K562 (cell line): ENCODE measurements around the gene MEF2C. TPM values are rescaled to one million over a fixed set of nuclear protein-coding genes. Genes with fewer than 3 reads are reported as not detected.

Source experiments
- ATAC-seq: fragments of 200-7000 bp; cut with Tn5 transposase; 3 replicates; pipeline ENCODE4 v1.9.1; 2020; ENCODE audit warnings: moderate library complexity
- BruUV-seq: library from RNA; stranded (reverse); fragments of 400-500 nt; replicated peaks from 2 replicates; lab custom pipeline; 2021; lab: Mats Ljungman, UMichigan
- CTCF ChIA-PET: fragments of 300-600 bp; formaldehyde crosslinking; extraction: SDS; loops from one replicate; lab custom pipeline; 2021; ENCODE audit warnings: low intra/inter-chr PET ratio; lab: Yijun Ruan, JAX
- POLR2A ChIA-PET: fragments of 300-600, 350-650 bp; sonication (Branson Sonifier 250); formaldehyde crosslinking; extraction: SDS; loops from one replicate; lab custom pipeline; 2021; ENCODE audit warnings: antibody characterized with exemption, inconsistent platforms; lab: Yijun Ruan, JAX
- DNase-seq, 4 experiments: peaks; one replicate each; pipeline versions ENCODE4 v3.0.0 to v3.0.0-alpha.2; 2011 to 2018; ENCODE audit warnings: low spot score in 3 of 4, mixed read lengths in 3 of 4; ENCODE audit errors: extremely low read depth in 1 of 4
- FAIRE-seq: peaks from 2 replicates; lab custom pipeline; 2011; peaks lifted over from hg19 to GRCh38; lab: Jason Lieb, UNC
- H2AFZ ChIP-seq: 2 replicates; pipeline ENCODE4 v1.6.0; 2011; ENCODE audit warnings: low read depth, low read length, control low read depth, inconsistent platforms
- H3K27ac ChIP-seq: fragments of 200-600 bp; 3 replicates; pipeline ENCODE4 v1.8.0; 2011; ENCODE audit warnings: low read depth, mild to moderate bottlenecking, control low read depth, inconsistent platforms, low read length, moderate library complexity, mixed read lengths; ENCODE audit errors: extremely low read depth
- H3K27me3 ChIP-seq, 2 experiments: fragments of 300-600 bp in 1 of 2; 2 replicates in 1 of 2; 3 replicates in 1 of 2; pipeline versions ENCODE4 v1.6.0 to v1.8.0; 2011; ENCODE audit warnings: inconsistent platforms in 2 of 2, low read length in 2 of 2, mild to moderate bottlenecking in 1 of 2, mixed read lengths in 1 of 2, moderate library complexity in 1 of 2; ENCODE audit not compliant: control insufficient read depth in 2 of 2, insufficient read depth in 2 of 2
- H3K36me3 ChIP-seq: fragments of 300-600 bp; 3 replicates; pipeline ENCODE4 v1.8.0; 2011; ENCODE audit warnings: mild to moderate bottlenecking, low read length, inconsistent platforms; ENCODE audit not compliant: control insufficient read depth, insufficient read depth
- H3K4me1 ChIP-seq, 2 experiments: fragments of 200-600 bp in 1 of 2; replicated peaks in 1 of 2; 2 replicates in 1 of 2; 3 replicates in 1 of 2; pipeline versions ENCODE4 v1.5.1 to v1.8.0; 2011; ENCODE audit warnings: inconsistent platforms in 2 of 2, low read length in 2 of 2, mild to moderate bottlenecking in 1 of 2, mixed read lengths in 1 of 2, moderate library complexity in 1 of 2; ENCODE audit not compliant: control insufficient read depth in 2 of 2, insufficient read depth in 2 of 2
- H3K4me2 ChIP-seq: 2 replicates; pipeline ENCODE4 v1.6.1; 2011; ENCODE audit warnings: low read length, control low read depth, inconsistent platforms, mixed read lengths; ENCODE audit not compliant: insufficient read depth
- H3K4me3 ChIP-seq: fragments of 200-600 bp; sonication (generic), shearing (Covaris generic); 2 replicates; pipeline ENCODE4 v1.5.1; 2016; ENCODE audit warnings: control low read depth, inconsistent platforms
- H3K79me2 ChIP-seq: fragments of 200-600 bp; 3 replicates; pipeline ENCODE4 v1.8.0; 2011; ENCODE audit warnings: low read length, inconsistent platforms; ENCODE audit not compliant: control insufficient read depth, insufficient read depth
- H3K9ac ChIP-seq, 2 experiments: 2 replicates each; pipeline versions ENCODE4 v1.6.0 to v1.6.1; 2011; ENCODE audit warnings: low read depth in 2 of 2, low read length in 2 of 2, control low read depth in 1 of 2, inconsistent platforms in 1 of 2, mild to moderate bottlenecking in 1 of 2, mixed read lengths in 1 of 2; ENCODE audit not compliant: insufficient read depth in 1 of 2
- H3K9me1 ChIP-seq: one replicate; pipeline ENCODE4 v1.6.0; 2011; ENCODE audit warnings: inconsistent platforms, mild to moderate bottlenecking, low read length, moderate library complexity; ENCODE audit not compliant: control insufficient read depth, insufficient read depth
- H3K9me3 ChIP-seq: replicated peaks from 2 replicates; pipeline ENCODE4 v1.5.1; 2011; ENCODE audit warnings: low read depth, low read length, inconsistent platforms; ENCODE audit not compliant: control insufficient read depth, insufficient read depth
- H4K20me1 ChIP-seq: replicated peaks from 2 replicates; pipeline ENCODE4 v1.6.1; 2011; ENCODE audit warnings: low read length, inconsistent platforms, mixed read lengths; ENCODE audit not compliant: control insufficient read depth, insufficient read depth
- C11orf30 ChIP-seq: fragments of 450-650 bp; IDR thresholded peaks from 2 replicates; pipeline ENCODE4 v1.6.1; 2016; ENCODE audit warnings: low read depth, mild to moderate bottlenecking
- CCAR2 ChIP-seq: fragments of 200-400 bp; formaldehyde crosslinking; IDR thresholded peaks from 2 replicates; pipeline ENCODE4 v1.6.1; 2017; ENCODE audit warnings: mild to moderate bottlenecking, low read depth, low read length
- CHD2 ChIP-seq: IDR thresholded peaks from 2 replicates; pipeline ENCODE4 v1.6.1; 2011; ENCODE audit warnings: low read depth, low read length
- RBM14 ChIP-seq: fragments of 200-400 bp; formaldehyde crosslinking; IDR thresholded peaks from 2 replicates; pipeline ENCODE4 v1.6.1; 2018; ENCODE audit warnings: low read depth, mild to moderate bottlenecking, low read length, moderate library complexity, borderline replicate concordance; ENCODE audit not compliant: insufficient read depth
- ZNF134 ChIP-seq: fragments of 250-450 bp; sonication (Bioruptor Pico); conservative IDR thresholded peaks from 2 replicates; pipeline ENCODE4 v1.4.0; 2020
- WGBS: fragments of 100-300 bp; shearing (Covaris generic); methylation state at CpG from one replicate; pipeline ENCODE4 v1.1.6; 2016; ENCODE audit warnings: low coverage, mixed read lengths; ENCODE audit not compliant: insufficient coverage; ENCODE audit errors: missing lambda C conversion rate; 5-methylcytosine and 5-hydroxymethylcytosine counted together
- in situ Hi-C: fragments of 300-500 bp; cut with MboI; formaldehyde crosslinking; loops from 4 replicates; pipeline ENCODE4 v1.15.0; 2018; ENCODE audit warnings: inconsistent platforms, mixed read lengths
- intact Hi-C: fragments of 100-400 bp; cut with micrococcal nuclease; formaldehyde crosslinking; loops from 2 replicates; pipeline ENCODE4 v1.14.2; 2022
- polyA plus RNA-seq, 8 experiments: library from polyadenylated mRNA; depleted of rRNA in 4 of 8; stranded (reverse) in 5 of 8; unstranded in 3 of 8; fragments of >200 nt; fragmentation: Nextera tagmentation in 2 of 8; fragmentation: Illumina TruSeq in 1 of 8; extraction: Ambion mirVana in 2 of 8; extraction: Trizol in 1 of 8; gene quantifications; 2 replicates each; pipeline versions ENCODE4 v1.2.1 to v1.2.3, GENCODE V29; 2011 to 2014; ENCODE audit warnings: inconsistent platforms in 1 of 8, missing spikeins in 1 of 8
- total RNA-seq, 7 experiments: library from RNA; depleted of rRNA in 6 of 7; stranded (reverse); fragments of >200 nt in 6 of 7; fragmentation: Illumina TruSeq in 2 of 7; extraction: Trizol in 2 of 7; gene quantifications; 2 replicates each; pipeline versions ENCODE4 v1.2.1 to v1.2.3, GENCODE V29; 2011 to 2021; ENCODE audit warnings: low replicate concordance in 1 of 7
- TF ChIP-seq, protein P1 (sequence below): IDR thresholded peaks from 2 replicates; pipeline ENCODE4 v1.6.1; 2016; ENCODE audit warnings: missing genetic modification characterization, missing compliant biosample characterization
- TF ChIP-seq, protein P2 (sequence below): fragments of 250-450 bp; sonication (Bioruptor Pico); IDR thresholded peaks from 2 replicates; pipeline ENCODE4 v1.4.0; 2020; ENCODE audit warnings: mild to moderate bottlenecking, moderate library complexity
- TF ChIP-seq, protein P3 (sequence below): IDR thresholded peaks from 2 replicates; pipeline ENCODE4 v1.6.1; 2014; ENCODE audit warnings: antibody characterized with exemption

The MEF2C gene
- total and polyA plus RNA-seq, 9 of the 15 experiments (the other 6 are each of a cell fraction or from before 2014, with no cell fraction given): 25.1 to 67.8 (median 58.3) TPM

DNA sequence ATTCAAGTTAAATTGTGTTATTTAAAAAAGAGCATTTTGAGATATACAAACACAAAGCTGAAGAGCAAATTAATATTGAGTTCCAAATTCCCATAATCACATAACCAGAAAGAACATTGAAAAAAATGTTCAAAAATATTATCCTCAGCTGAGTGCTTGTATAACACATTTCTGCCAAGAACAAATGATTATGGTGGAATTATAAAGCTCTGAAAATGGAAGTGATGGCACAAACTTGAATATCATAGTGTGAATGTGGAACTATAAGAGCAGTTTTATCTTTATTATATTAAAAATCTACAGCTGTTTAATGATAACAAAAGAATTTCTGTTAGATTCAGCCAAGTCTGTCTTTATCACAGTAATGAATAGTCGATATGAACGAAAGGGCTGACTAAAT, 117.8 kb downstream of the MEF2C start:
- Histone ChIP-seq H3K9ac (no peak overlapping the region), H3K79me2 (0 out of 3 replicates have a peak, but pooled peaks cover 3% of the 10 kb centered on the region), H3K27me3 (no peaks in the 10 kb centered on the region), H3K4me3 (no peak overlapping the region), H3K9me3 (no peaks in the 10 kb centered on the region), H4K20me1 (no peaks in the 10 kb centered on the region), H3K36me3 (peaks cover 16% of the 10 kb centered on the region), H3K9me1 (no peaks in the 10 kb centered on the region), H3K4me2 (no peak overlapping the region), H3K27ac (no peak overlapping the region), H3K4me1 (no peaks in the 10 kb centered on the region), H2AFZ (no peak overlapping the region)
- CTCF ChIA-PET: no interaction called here
- ATAC-seq (no peak), FAIRE-seq (no peak), DNase-seq (no peak)
- WGBS: 87% methylated on average over 2 of the region's 2 CpGs
- no peak for TF ChIP-seq C11orf30
- no peak for TF ChIP-seq ZNF134
- TF ChIP-seq, protein P1, sequence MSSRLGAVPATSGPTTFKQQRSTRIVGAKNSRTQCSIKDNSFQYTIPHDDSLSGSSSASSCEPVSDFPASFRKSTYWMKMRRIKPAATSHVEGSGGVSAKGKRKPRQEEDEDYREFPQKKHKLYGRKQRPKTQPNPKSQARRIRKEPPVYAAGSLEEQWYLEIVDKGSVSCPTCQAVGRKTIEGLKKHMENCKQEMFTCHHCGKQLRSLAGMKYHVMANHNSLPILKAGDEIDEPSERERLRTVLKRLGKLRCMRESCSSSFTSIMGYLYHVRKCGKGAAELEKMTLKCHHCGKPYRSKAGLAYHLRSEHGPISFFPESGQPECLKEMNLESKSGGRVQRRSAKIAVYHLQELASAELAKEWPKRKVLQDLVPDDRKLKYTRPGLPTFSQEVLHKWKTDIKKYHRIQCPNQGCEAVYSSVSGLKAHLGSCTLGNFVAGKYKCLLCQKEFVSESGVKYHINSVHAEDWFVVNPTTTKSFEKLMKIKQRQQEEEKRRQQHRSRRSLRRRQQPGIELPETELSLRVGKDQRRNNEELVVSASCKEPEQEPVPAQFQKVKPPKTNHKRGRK (tag): no peak
- TF ChIP-seq, protein P2, sequence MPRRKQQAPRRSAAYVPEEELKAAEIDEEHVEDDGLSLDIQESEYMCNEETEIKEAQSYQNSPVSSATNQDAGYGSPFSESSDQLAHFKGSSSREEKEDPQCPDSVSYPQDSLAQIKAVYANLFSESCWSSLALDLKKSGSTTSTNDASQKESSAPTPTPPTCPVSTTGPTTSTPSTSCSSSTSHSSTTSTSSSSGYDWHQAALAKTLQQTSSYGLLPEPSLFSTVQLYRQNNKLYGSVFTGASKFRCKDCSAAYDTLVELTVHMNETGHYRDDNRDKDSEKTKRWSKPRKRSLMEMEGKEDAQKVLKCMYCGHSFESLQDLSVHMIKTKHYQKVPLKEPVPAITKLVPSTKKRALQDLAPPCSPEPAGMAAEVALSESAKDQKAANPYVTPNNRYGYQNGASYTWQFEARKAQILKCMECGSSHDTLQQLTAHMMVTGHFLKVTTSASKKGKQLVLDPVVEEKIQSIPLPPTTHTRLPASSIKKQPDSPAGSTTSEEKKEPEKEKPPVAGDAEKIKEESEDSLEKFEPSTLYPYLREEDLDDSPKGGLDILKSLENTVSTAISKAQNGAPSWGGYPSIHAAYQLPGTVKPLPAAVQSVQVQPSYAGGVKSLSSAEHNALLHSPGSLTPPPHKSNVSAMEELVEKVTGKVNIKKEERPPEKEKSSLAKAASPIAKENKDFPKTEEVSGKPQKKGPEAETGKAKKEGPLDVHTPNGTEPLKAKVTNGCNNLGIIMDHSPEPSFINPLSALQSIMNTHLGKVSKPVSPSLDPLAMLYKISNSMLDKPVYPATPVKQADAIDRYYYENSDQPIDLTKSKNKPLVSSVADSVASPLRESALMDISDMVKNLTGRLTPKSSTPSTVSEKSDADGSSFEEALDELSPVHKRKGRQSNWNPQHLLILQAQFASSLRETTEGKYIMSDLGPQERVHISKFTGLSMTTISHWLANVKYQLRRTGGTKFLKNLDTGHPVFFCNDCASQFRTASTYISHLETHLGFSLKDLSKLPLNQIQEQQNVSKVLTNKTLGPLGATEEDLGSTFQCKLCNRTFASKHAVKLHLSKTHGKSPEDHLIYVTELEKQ (CRISPR knock-in tag): no peak
- TF ChIP-seq CHD2: no peak
- TF ChIP-seq, protein P3, sequence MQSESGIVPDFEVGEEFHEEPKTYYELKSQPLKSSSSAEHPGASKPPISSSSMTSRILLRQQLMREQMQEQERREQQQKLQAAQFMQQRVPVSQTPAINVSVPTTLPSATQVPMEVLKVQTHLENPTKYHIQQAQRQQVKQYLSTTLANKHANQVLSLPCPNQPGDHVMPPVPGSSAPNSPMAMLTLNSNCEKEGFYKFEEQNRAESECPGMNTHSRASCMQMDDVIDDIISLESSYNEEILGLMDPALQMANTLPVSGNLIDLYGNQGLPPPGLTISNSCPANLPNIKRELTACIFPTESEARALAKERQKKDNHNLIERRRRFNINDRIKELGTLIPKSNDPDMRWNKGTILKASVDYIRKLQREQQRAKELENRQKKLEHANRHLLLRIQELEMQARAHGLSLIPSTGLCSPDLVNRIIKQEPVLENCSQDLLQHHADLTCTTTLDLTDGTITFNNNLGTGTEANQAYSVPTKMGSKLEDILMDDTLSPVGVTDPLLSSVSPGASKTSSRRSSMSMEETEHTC: no peak
- TF ChIP-seq RBM14: no peak
- TF ChIP-seq CCAR2: no peak
- in situ Hi-C loops: no loop called here
- intact Hi-C loops: no loop called here
- BruUV-seq: no TSS peak
- POLR2A ChIA-PET: no interaction called here
